DOHH2 (cell line): ENCODE data around the gene TMEM130.
A peak's percentile ranks its signal among the peaks of the same experiment; 100 is the strongest.

Source experiments
- H3F3A ChIP-seq: fragments of 200-600 bp; sonication (generic), shearing (Covaris generic); 2 replicates; pipeline ENCODE4 v1.6.0; 2016; ENCODE audit warnings: antibody characterized with exemption, mild to moderate bottlenecking; ENCODE audit not compliant: control insufficient read depth, insufficient read depth
- H3K27ac ChIP-seq: fragments of 200-600 bp; sonication (generic); 2 replicates; pipeline ENCODE4 v1.5.1; 2014; ENCODE audit warnings: low read depth, mild to moderate bottlenecking, low read length, moderate library complexity
- H3K27me3 ChIP-seq: fragments of 200-600 bp; sonication (generic); 2 replicates; pipeline ENCODE4 v1.6.1; 2014; ENCODE audit warnings: mild to moderate bottlenecking, low read length, mixed read lengths; ENCODE audit not compliant: control insufficient read depth
- H3K36me3 ChIP-seq: fragments of 200-600 bp; sonication (generic); 2 replicates; pipeline ENCODE4 v1.6.1; 2014; ENCODE audit warnings: mild to moderate bottlenecking, low read length, moderate library complexity, mixed read lengths; ENCODE audit not compliant: control insufficient read depth
- H3K4me1 ChIP-seq: fragments of 200-600 bp; sonication (generic); 2 replicates; pipeline ENCODE4 v1.6.1; 2014; ENCODE audit warnings: mild to moderate bottlenecking, low read length, mixed read lengths; ENCODE audit not compliant: control insufficient read depth
- H3K4me2 ChIP-seq: fragments of 200-600 bp; sonication (generic); 2 replicates; pipeline ENCODE4 v1.6.0; 2014; ENCODE audit warnings: mild to moderate bottlenecking, low read length, moderate library complexity
- H3K4me3 ChIP-seq: fragments of 200-600 bp; sonication (generic); 2 replicates; pipeline ENCODE4 v1.5.1; 2014; ENCODE audit warnings: mild to moderate bottlenecking, low read length, mixed read lengths
- H3K79me2 ChIP-seq: fragments of 200-600 bp; sonication (generic); 2 replicates; pipeline ENCODE4 v1.6.1; 2014; ENCODE audit warnings: mild to moderate bottlenecking, low read length, mixed read lengths; ENCODE audit not compliant: control insufficient read depth
- H3K9me2 ChIP-seq: fragments of 200-600 bp; sonication (generic); replicated peaks from 2 replicates; pipeline ENCODE4 v1.6.1; 2014; ENCODE audit warnings: mild to moderate bottlenecking, low read length, mixed read lengths; ENCODE audit not compliant: control insufficient read depth
- H3K9me3 ChIP-seq: fragments of 200-600 bp; sonication (generic); 2 replicates; pipeline ENCODE4 v1.6.1; 2014; ENCODE audit warnings: antibody characterized with exemption, low read length, mixed read lengths; ENCODE audit not compliant: control insufficient read depth, insufficient read depth
- H4K20me1 ChIP-seq: fragments of 200-600 bp; sonication (generic); 2 replicates; pipeline ENCODE4 v1.6.0; 2014; ENCODE audit warnings: low read depth, mild to moderate bottlenecking, antibody characterized with exemption, low read length, moderate library complexity; ENCODE audit not compliant: control insufficient read depth, insufficient read depth
- CTCF ChIP-seq: fragments of 200-600 bp; sonication (generic); IDR thresholded peaks from one replicate; pipeline ENCODE4 v1.5.1; 2014; ENCODE audit warnings: antibody characterized with exemption, mild to moderate bottlenecking, low read depth, low read length; ENCODE audit not compliant: poor library complexity, severe bottlenecking
- EZH2phosphoT487 ChIP-seq: fragments of 200-600 bp; sonication (generic); IDR thresholded peaks from 2 replicates; pipeline ENCODE4 v1.6.1; 2017; ENCODE audit warnings: borderline replicate concordance, mild to moderate bottlenecking, antibody characterized with exemption, low read length, moderate library complexity, mixed read lengths

The TMEM130 gene

GRCh38 chr7:98802088-98802780, 67.6 kb downstream of the TMEM130 start:
- Histone ChIP-seq H3K9me2 (no peaks in the 10 kb centered on the region), H3K4me2 (peak overlapping the region; percentile 39), H4K20me1 (no peaks in the 10 kb centered on the region), H3K4me1 (peaks cover 17% of the 10 kb centered on the region), H3K9me3 (no peaks in the 10 kb centered on the region), H3K36me3 (no peaks in the 10 kb centered on the region), H3K27me3 (peaks cover 29% of the 10 kb centered on the region), H3K79me2 (no peaks in the 10 kb centered on the region), H3K4me3 (no peak overlapping the region), H3K27ac (no peak overlapping the region), H3F3A (no peaks in the 10 kb centered on the region)
- TF ChIP-seq EZH2phosphoT487 (no peak), CTCF (no peak)

- H3K9me3 ChIP-seq = no peaks in the 10 kb centered on the region
- no peak overlapping the region for H3K4me3 ChIP-seq
- no peaks in the 10 kb centered on the region for H3K79me2 ChIP-seq
- no peak for TF ChIP-seq EZH2phosphoT487
- no peak for TF ChIP-seq CTCF
- H3K27ac ChIP-seq = no peak overlapping the region
- H3K4me2 ChIP-seq = no peak overlapping the region
- no peaks in the 10 kb centered on the region for H3F3A ChIP-seq
- no peaks in the 10 kb centered on the region for H3K36me3 ChIP-seq
- H3K27me3 ChIP-seq = peaks cover 29% of the 10 kb centered on the region
- peaks cover 17% of the 10 kb centered on the region for H3K4me1 ChIP-seq
- no peaks in the 10 kb centered on the region for H4K20me1 ChIP-seq
- no peaks in the 10 kb centered on the region for H3K9me2 ChIP-seq
Measured at GRCh38 chr7:98800996-98801395, 68.8 kb downstream of the TMEM130 start.

- no peak overlapping the region for H3K4me2 ChIP-seq
- peaks cover 22% of the 10 kb centered on the region for H3K27me3 ChIP-seq
- H3K9me2 ChIP-seq = no peaks in the 10 kb centered on the region
- TF ChIP-seq EZH2phosphoT487 (no peak), CTCF (no peak)
- no peak overlapping the region for H3K27ac ChIP-seq
- H3K4me1 ChIP-seq = peaks cover 6% of the 10 kb centered on the region
- H3K36me3 ChIP-seq = no peaks in the 10 kb centered on the region
- no peaks in the 10 kb centered on the region for H3K9me3 ChIP-seq
- H3F3A ChIP-seq = no peaks in the 10 kb centered on the region
- H3K4me3 ChIP-seq = no peak overlapping the region
- H4K20me1 ChIP-seq = no peaks in the 10 kb centered on the region
- no peaks in the 10 kb centered on the region for H3K79me2 ChIP-seq
Measured at GRCh38 chr7:98797150-98797549, 72.7 kb downstream of the TMEM130 start.
